OCI-LY7 (cell line): ENCODE results near the gene CLUH. TPM values are rescaled to one million over a fixed set of nuclear protein-coding genes. Genes with fewer than 3 reads are reported as not detected.

Experiments
- BruUV-seq: library from RNA; stranded (reverse); fragments of 400-500 nt; replicated peaks from 2 replicates; lab custom pipeline; 2021; lab: Mats Ljungman, UMichigan
- CTCF ChIA-PET: fragments of 300-600 bp; sonication (Branson Sonifier 250); formaldehyde crosslinking; loops from one replicate; lab custom pipeline; 2022; ENCODE audit warnings: antibody characterized with exemption; ENCODE audit not compliant: unreplicated experiment; lab: Charles Lee
- POLR2A ChIA-PET: fragments of 300-600 bp; sonication (Branson Sonifier 250); formaldehyde crosslinking; loops from one replicate; lab custom pipeline; 2022; ENCODE audit warnings: antibody characterized with exemption; lab: Charles Lee
- DNase-seq: peaks from one replicate; pipeline ENCODE4 v3.0.0-alpha.2; 2015; ENCODE audit warnings: low spot score
- H2AFZ ChIP-seq: fragments of 200-600 bp; sonication (generic), shearing (Covaris generic); 2 replicates; pipeline ENCODE4 v1.6.1; 2014; ENCODE audit warnings: mild to moderate bottlenecking, antibody characterized with exemption, low read length, moderate library complexity
- H3K27ac ChIP-seq: fragments of 200-600 bp; sonication (generic); 2 replicates; pipeline ENCODE4 v1.5.1; 2014; ENCODE audit warnings: mixed run types, low read depth, mild to moderate bottlenecking, moderate library complexity, low read length, inconsistent platforms; ENCODE audit not compliant: poor library complexity, severe bottlenecking
- H3K36me3 ChIP-seq: fragments of 200-600 bp; sonication (generic); 2 replicates; pipeline ENCODE4 v1.6.1; 2014; ENCODE audit warnings: mild to moderate bottlenecking, antibody characterized with exemption, low read length, moderate library complexity, mixed read lengths; ENCODE audit not compliant: insufficient read depth
- H3K4me1 ChIP-seq: fragments of 200-600 bp; sonication (generic); 2 replicates; pipeline ENCODE4 v1.5.1; 2014; ENCODE audit warnings: mild to moderate bottlenecking, low read length; ENCODE audit not compliant: insufficient read depth, poor library complexity, severe bottlenecking
- H3K4me2 ChIP-seq: fragments of 200-600 bp; sonication (generic); 2 replicates; pipeline ENCODE4 v1.6.1; 2014; ENCODE audit warnings: mild to moderate bottlenecking, low read length
- H3K4me3 ChIP-seq: fragments of 200-600 bp; sonication (generic); 2 replicates; pipeline ENCODE4 v1.5.1; 2014; ENCODE audit warnings: mild to moderate bottlenecking, low read depth, low read length; ENCODE audit not compliant: poor library complexity, severe bottlenecking
- H3K79me2 ChIP-seq: fragments of 200-600 bp; sonication (generic); 2 replicates; pipeline ENCODE4 v1.6.1; 2016; ENCODE audit warnings: low read depth, mild to moderate bottlenecking, low read length, moderate library complexity, mixed read lengths; ENCODE audit not compliant: insufficient read depth
- H3K9me2 ChIP-seq: fragments of 200-600 bp; sonication (generic); 2 replicates; pipeline ENCODE4 v1.6.1; 2016; ENCODE audit warnings: mild to moderate bottlenecking, low read length, mixed read lengths; ENCODE audit not compliant: insufficient read depth
- H3K9me3 ChIP-seq: fragments of 200-600 bp; sonication (generic); 2 replicates; pipeline ENCODE4 v1.6.1; 2014; ENCODE audit warnings: mild to moderate bottlenecking, mixed run types, low read length, mixed read lengths
- H4K20me1 ChIP-seq: fragments of 200-600 bp; sonication (generic); 2 replicates; pipeline ENCODE4 v1.6.1; 2014; ENCODE audit warnings: mild to moderate bottlenecking, antibody characterized with exemption, low read length, moderate library complexity, mixed read lengths; ENCODE audit not compliant: insufficient read depth
- CTCF ChIP-seq: fragments of 200-600 bp; sonication (generic); conservative IDR thresholded peaks from 2 replicates; pipeline ENCODE4 v1.5.1; 2014; ENCODE audit warnings: mild to moderate bottlenecking, antibody characterized with exemption, low read length, moderate library complexity, mixed read lengths
- EZH2phosphoT487 ChIP-seq: fragments of 200-600 bp; sonication (generic); IDR thresholded peaks from 2 replicates; pipeline ENCODE4 v1.6.1; 2018; ENCODE audit warnings: low read depth, borderline replicate concordance, mild to moderate bottlenecking, mixed run types, antibody characterized with exemption, low read length, moderate library complexity, mixed read lengths
- intact Hi-C: fragments of 100-400 bp; cut with micrococcal nuclease; formaldehyde crosslinking; loops from one replicate; pipeline ENCODE4 v1.10.0; 2022; ENCODE audit not compliant: unreplicated experiment
- total RNA-seq, 2 experiments: library from RNA; depleted of rRNA in 1 of 2; stranded (reverse); fragments of >200 nt in 1 of 2; shearing (Covaris generic) in 1 of 2; gene quantifications; 2 replicates each; pipeline ENCODE4 v1.2.3, GENCODE V29; 2014 to 2022

CLUH gene
- total RNA-seq, 2 experiments from 2014 or later, result 96.3 to 132 TPM

- H3K4me1 ChIP-seq, result no peaks in the 10 kb centered on the region
- ChIA-PET POLR2A (no interaction called here), CTCF (no interaction called here)
- H3K36me3 ChIP-seq, result peaks cover 94% of the 10 kb centered on the region
- no peak for DNase-seq
- no peaks in the 10 kb centered on the region for H3K9me2 ChIP-seq
- TF ChIP-seq CTCF (no peak), EZH2phosphoT487 (no peak)
- BruUV-seq, result no TSS peak
- H2AFZ ChIP-seq, result no peak overlapping the region
- H3K9me3 ChIP-seq, result no peaks in the 10 kb centered on the region
- H3K79me2 ChIP-seq, result no peaks in the 10 kb centered on the region
- H3K4me2 ChIP-seq, result no peak overlapping the region
- H4K20me1 ChIP-seq, result no peaks in the 10 kb centered on the region
- H3K4me3 ChIP-seq, result no peak overlapping the region
- H3K27ac ChIP-seq, result no peak overlapping the region
- intact Hi-C loops, result no loop called here
Measured at GRCh38 chr17:2697611-2698162, 13.9 kb downstream of the CLUH start.

DNA sequence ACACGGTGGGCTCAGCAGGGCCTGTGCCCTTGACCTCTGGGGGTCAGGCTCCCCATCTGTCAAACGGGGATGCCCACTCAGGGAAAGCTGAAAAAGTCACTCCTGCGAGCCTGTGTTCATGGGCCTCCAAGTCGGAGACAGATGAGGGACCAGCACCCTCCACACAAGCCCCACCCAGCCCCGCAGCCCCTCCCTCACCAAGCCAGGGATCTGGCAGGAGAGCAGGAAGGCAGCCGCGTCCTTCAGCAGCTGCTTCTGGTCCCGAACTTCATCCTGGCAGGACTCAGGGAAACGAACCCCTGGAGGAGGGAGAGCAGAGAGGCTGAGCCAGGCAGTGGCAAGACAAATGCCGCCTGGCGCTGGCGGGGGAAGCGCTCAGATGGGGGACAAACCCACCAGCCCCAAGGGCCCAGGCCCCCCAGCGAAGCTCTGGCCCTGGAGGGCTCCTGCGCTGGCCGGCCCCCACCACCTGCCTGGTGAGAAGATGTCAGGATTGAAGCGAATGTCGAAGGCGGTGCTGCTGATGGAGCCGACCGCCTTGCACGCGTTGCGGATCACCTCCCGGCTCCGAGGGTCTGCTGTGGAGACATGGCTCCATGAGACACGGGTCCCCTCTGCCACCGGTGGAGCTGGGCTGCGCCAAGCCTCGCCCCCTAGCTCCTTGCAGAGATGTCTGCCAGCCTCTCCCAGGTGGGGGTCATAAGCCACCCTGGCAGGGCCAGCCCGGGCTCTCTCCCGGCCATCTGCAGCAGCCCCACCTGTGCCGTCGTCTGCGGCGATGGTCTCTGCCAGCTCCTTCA, 15.4 kb downstream of the CLUH start:
- POLR2A ChIA-PET, result no interaction called here
- CTCF ChIA-PET, result no interaction called here

More for the DNA sequence above, 15.4 kb downstream of the CLUH start:
- Histone ChIP-seq H2AFZ (no peak overlapping the region), H3K9me3 (no peaks in the 10 kb centered on the region), H3K36me3 (peaks cover 92% of the 10 kb centered on the region), H4K20me1 (no peaks in the 10 kb centered on the region), H3K9me2 (no peaks in the 10 kb centered on the region), H3K4me2 (no peak overlapping the region), H3K4me3 (no peak overlapping the region), H3K4me1 (no peaks in the 10 kb centered on the region), H3K79me2 (no peaks in the 10 kb centered on the region), H3K27ac (no peak overlapping the region)
- no peak for DNase-seq
- TF ChIP-seq EZH2phosphoT487, result no peak
- TF ChIP-seq CTCF, result no peak
- no TSS peak for BruUV-seq
- intact Hi-C loops, result no loop called here
